A549 (cell line): ENCODE results near the gene MESD. TPM values are rescaled to one million over a fixed set of nuclear protein-coding genes. Genes with fewer than 3 reads are reported as not detected.

Experiments
- ATAC-seq, 2 experiments: fragments of 200-7000 bp in 1 of 2; fragments of >200 bp in 1 of 2; cut with Nextera tagmentation in 1 of 2; cut with Tn5 transposase in 1 of 2; 3 replicates each; pipeline versions ENCODE4 v1.8.0 to v1.9.1; 2018 to 2020; ENCODE audit warnings: mild to moderate bottlenecking in 1 of 2, moderate library complexity in 1 of 2
- CTCF ChIA-PET: fragments of 300-600 bp; sonication (Branson Sonifier 250); formaldehyde crosslinking; extraction: SDS; loops from one replicate; lab custom pipeline; 2021; ENCODE audit warnings: antibody characterized with exemption, inconsistent platforms; lab: Yijun Ruan, JAX
- POLR2A ChIA-PET: fragments of 350-600 bp; formaldehyde crosslinking; extraction: SDS; loops from one replicate; lab custom pipeline; 2021; ENCODE audit warnings: antibody characterized with exemption, inconsistent platforms; lab: Yijun Ruan, JAX
- DNase-seq, 2 experiments: peaks; one replicate each; pipeline versions ENCODE4 v3.0.0 to v3.0.0-alpha.2; 2011 to 2016; ENCODE audit warnings: low read depth in 1 of 2, low spot score in 1 of 2
- FAIRE-seq: peaks from 2 replicates; lab custom pipeline; 2011; peaks lifted over from hg19 to GRCh38; lab: Jason Lieb, UNC
- H3K27ac ChIP-seq, 2 experiments: fragments of >200 bp; sonication (Bioruptor Twin); formaldehyde crosslinking; 3 replicates each; pipeline ENCODE4 v1.5.1; 2016 to 2017
- H3K4me1 ChIP-seq: fragments of >200 bp; sonication (Bioruptor Twin); formaldehyde crosslinking; 3 replicates; pipeline ENCODE4 v1.6.1; 2016
- H3K4me2 ChIP-seq: fragments of >200 bp; sonication (Bioruptor Twin); formaldehyde crosslinking; 3 replicates; pipeline ENCODE4 v1.6.1; 2016
- H3K4me3 ChIP-seq: fragments of >200 bp; sonication (Bioruptor Twin); formaldehyde crosslinking; 3 replicates; pipeline ENCODE4 v1.5.1; 2016
- H3K9me3 ChIP-seq: fragments of >200 bp; sonication (Bioruptor Twin); formaldehyde crosslinking; 3 replicates; pipeline ENCODE4 v1.6.1; 2016
- BHLHE40 ChIP-seq: IDR thresholded peaks from 2 replicates; pipeline ENCODE4 v1.6.1; 2012; ENCODE audit warnings: low read depth, low read length, inconsistent platforms
- CBX2 ChIP-seq: fragments of 200-600 bp; sonication (generic); IDR thresholded peaks from 2 replicates; pipeline ENCODE4 v1.6.1; 2016; ENCODE audit warnings: low read depth, mild to moderate bottlenecking, borderline replicate concordance
- CHD2 ChIP-seq: fragments of 150-350 bp; IDR thresholded peaks from 2 replicates; pipeline ENCODE4 v1.6.1; 2014; ENCODE audit warnings: low read length; ENCODE audit not compliant: partially characterized antibody
- CTCF ChIP-seq: fragments of >200 bp; sonication (Bioruptor Twin); formaldehyde crosslinking; IDR thresholded peaks from 3 replicates; pipeline ENCODE4 v1.5.1; 2016
- E2F6 ChIP-seq: IDR thresholded peaks from 2 replicates; pipeline ENCODE4 v1.6.1; 2012; ENCODE audit warnings: low read depth, borderline replicate concordance
- EHF ChIP-seq: fragments of 250-450 bp; sonication (Bioruptor Pico); IDR thresholded peaks from 2 replicates; pipeline ENCODE4 v1.5.0; 2020; ENCODE audit warnings: mild to moderate bottlenecking
- ELK1 ChIP-seq: fragments of 150-350 bp; IDR thresholded peaks from 2 replicates; pipeline ENCODE4 v1.6.1; 2014; ENCODE audit warnings: low read depth, mild to moderate bottlenecking, low read length
- FOSL2 ChIP-seq, 2 experiments: fragments of 450-650 bp in 1 of 2; fragments of >200 bp in 1 of 2; sonication (Bioruptor Twin) in 1 of 2; formaldehyde crosslinking; IDR thresholded peaks; 2 replicates each; pipeline versions ENCODE4 v1.5.0 to v1.6.1; 2016 to 2020; ENCODE audit warnings: mild to moderate bottlenecking in 1 of 2, moderate library complexity in 1 of 2
- GATA3 ChIP-seq: IDR thresholded peaks from 2 replicates; pipeline ENCODE4 v1.6.1; 2012; ENCODE audit warnings: borderline replicate concordance
- HDAC2 ChIP-seq: fragments of 200-600 bp; sonication (generic); IDR thresholded peaks from 2 replicates; pipeline ENCODE4 v1.6.1; 2016
- HOXB5 ChIP-seq: fragments of 250-450 bp; sonication (Bioruptor Pico); IDR thresholded peaks from 2 replicates; pipeline ENCODE4 v1.5.0; 2020; ENCODE audit warnings: mild to moderate bottlenecking, moderate library complexity
- JUN ChIP-seq, 2 experiments: fragments of >200 bp; sonication (Bioruptor Twin); formaldehyde crosslinking; IDR thresholded peaks; 2 replicates in 1 of 2; 3 replicates in 1 of 2; pipeline ENCODE4 v1.6.1; 2016 to 2017
- MAX ChIP-seq: IDR thresholded peaks from 2 replicates; pipeline ENCODE4 v1.6.1; 2012
- MAZ ChIP-seq: fragments of 150-350 bp; IDR thresholded peaks from 2 replicates; pipeline ENCODE4 v1.6.1; 2014; ENCODE audit warnings: antibody characterized with exemption, low read depth, low read length, borderline replicate concordance
- MYC ChIP-seq: IDR thresholded peaks from 2 replicates; pipeline ENCODE4 v1.6.1; 2012; ENCODE audit warnings: mild to moderate bottlenecking, inconsistent platforms, low read length, improper control_type of control experiment, borderline replicate concordance
- NPAS2 ChIP-seq: fragments of 250-450 bp; sonication (Bioruptor Pico); IDR thresholded peaks from 2 replicates; pipeline ENCODE4 v1.8.0; 2022; ENCODE audit warnings: mild to moderate bottlenecking, moderate library complexity, borderline replicate concordance
- NR3C1 ChIP-seq: fragments of >200 bp; sonication (Bioruptor Twin); formaldehyde crosslinking; IDR thresholded peaks from 3 replicates; pipeline ENCODE4 v1.6.1; 2017
- PBX3 ChIP-seq: IDR thresholded peaks from 2 replicates; pipeline ENCODE4 v1.6.1; 2012
- PHF8 ChIP-seq: fragments of 200-600 bp; sonication (generic); IDR thresholded peaks from 2 replicates; pipeline ENCODE4 v1.6.1; 2016; ENCODE audit warnings: low read depth, mild to moderate bottlenecking, antibody characterized with exemption, moderate library complexity, borderline replicate concordance
- POLR2A ChIP-seq: IDR thresholded peaks from 2 replicates; pipeline ENCODE4 v1.6.1; 2012; ENCODE audit warnings: mild to moderate bottlenecking, low read length
- POLR2AphosphoS2 ChIP-seq: conservative IDR thresholded peaks from 2 replicates; pipeline ENCODE4 v1.6.1; 2012; ENCODE audit warnings: low read length, improper control_type of control experiment, inconsistent platforms
- RARB ChIP-seq: fragments of 250-450 bp; sonication (Bioruptor Pico); IDR thresholded peaks from 2 replicates; pipeline ENCODE4 v1.8.0; 2021; ENCODE audit warnings: mild to moderate bottlenecking, moderate library complexity
- RCOR1 ChIP-seq: fragments of 150-350 bp; IDR thresholded peaks from 2 replicates; pipeline ENCODE4 v1.6.1; 2014; ENCODE audit warnings: antibody characterized with exemption, low read length, low read depth
- RFX5 ChIP-seq: fragments of 450-650 bp; IDR thresholded peaks from 2 replicates; pipeline ENCODE4 v1.7.1; 2014; ENCODE audit warnings: antibody characterized with exemption, mild to moderate bottlenecking, moderate library complexity
- SREBF2 ChIP-seq: fragments of 450-650 bp; IDR thresholded peaks from 2 replicates; pipeline ENCODE4 v1.6.1; 2014; ENCODE audit warnings: mild to moderate bottlenecking, moderate library complexity
- TP53 ChIP-seq: fragments of 250-450 bp; sonication (Bioruptor Pico); IDR thresholded peaks from 2 replicates; pipeline ENCODE4 v1.5.0; 2021; ENCODE audit warnings: mild to moderate bottlenecking, moderate library complexity
- ZNF302 ChIP-seq: fragments of 250-450 bp; sonication (Bioruptor Pico); IDR thresholded peaks from 2 replicates; pipeline ENCODE4 v1.9.0; 2021; ENCODE audit warnings: inconsistent platforms, mild to moderate bottlenecking, moderate library complexity
- ZSCAN20 ChIP-seq: fragments of 250-450 bp; sonication (Bioruptor Pico); IDR thresholded peaks from 2 replicates; pipeline ENCODE4 v1.8.0; 2022; ENCODE audit warnings: mild to moderate bottlenecking, moderate library complexity
- WGBS: methylation state at CpG from one replicate; pipeline ENCODE4 v1.1.6; 2017; ENCODE audit errors: missing lambda C conversion rate; 5-methylcytosine and 5-hydroxymethylcytosine counted together
- polyA plus RNA-seq, 4 experiments: library from polyadenylated mRNA; depleted of rRNA in 3 of 4; stranded (reverse); fragments of >200 nt; fragmentation: RNase III in 1 of 4; extraction: RNeasy Plus Mini Kit Qiagen cat#74134 plus additional on column Dnase treatment in 1 of 4; gene quantifications; 2 replicates in 3 of 4; 3 replicates in 1 of 4; pipeline ENCODE4 v1.2.3, GENCODE V29; 2011 to 2017

The MESD gene
- polyA plus RNA-seq, 2 of the 4 experiments (the other 2 are of a cell fraction) = 35.6 to 39.4 TPM

- FAIRE-seq = no peak
- CTCF ChIA-PET = interaction anchor here (1.0 to 1.4 kb wide), 4 partner anchors 8 to 30 kb away, joined by 3 to 6 read pairs (median 4); no protein-coding TSS in a partner anchor
Measured at GRCh38 chr15:81013396-81013929, 23.8 kb upstream of the MESD start.

GRCh38 chr15:81012588-81012987, 23.0 kb upstream of the MESD start:
- CTCF ChIA-PET = interaction anchor here (0.5 to 1.4 kb wide), 5 partner anchors 9 to 1581 kb away, joined by 3 to 4 read pairs (median 3); no protein-coding TSS in a partner anchor
- Histone ChIP-seq H3K4me2 (no peak overlapping the region), H3K27ac (no peak overlapping the region), H3K4me1 (peaks cover 3% of the 10 kb centered on the region; the same call in 1 of the 3 replicates), H3K9me3 (no peaks in the 10 kb centered on the region), H3K4me3 (no peak overlapping the region)
- ATAC-seq (no peak), DNase-seq (no peak), FAIRE-seq (no peak)
- TF ChIP-seq TP53 (CRISPR knock-in tag) = no peak
- no peak for TF ChIP-seq GATA3
- no peak for TF ChIP-seq MYC
- TF ChIP-seq POLR2A = no peak
- TF ChIP-seq PBX3 = no peak
- TF ChIP-seq RCOR1 = no peak
- no peak for TF ChIP-seq PHF8
- no peak for TF ChIP-seq ZNF302
- no peak for TF ChIP-seq SREBF2
- TF ChIP-seq MAX = no peak
- TF ChIP-seq ZSCAN20 = no peak
- no peak for TF ChIP-seq E2F6
- no peak for TF ChIP-seq HDAC2
- no peak for TF ChIP-seq EHF (CRISPR knock-in tag)
- 78% methylated on average over 2 of the region's 2 CpGs for WGBS
- POLR2A ChIA-PET = no interaction called here

More at GRCh38 chr15:81013396-81013929, 23.8 kb upstream of the MESD start:
- Histone ChIP-seq H3K4me2 (no peak overlapping the region), H3K4me1 (no peaks in the 10 kb centered on the region), H3K4me3 (no peak overlapping the region), H3K9me3 (no peaks in the 10 kb centered on the region), H3K27ac (no peak overlapping the region)
- POLR2A ChIA-PET = no interaction called here
- ATAC-seq (no peak), DNase-seq (no peak)
- TF ChIP-seq MAZ = no peak
- TF ChIP-seq CBX2 = no peak
- no peak for TF ChIP-seq HOXB5 (CRISPR knock-in tag)
- TF ChIP-seq POLR2AphosphoS2 = no peak
- no peak for TF ChIP-seq RFX5
- TF ChIP-seq FOSL2 (IDR thresholded peaks at IDR 0.05) = no peak
- no peak for TF ChIP-seq FOSL2 (CRISPR knock-in tag; IDR thresholded peaks at IDR 0.05)
- no peak for TF ChIP-seq ELK1
- TF ChIP-seq NR3C1 = no peak
- TF ChIP-seq PBX3 = no peak
- TF ChIP-seq CTCF = no peak
- no peak for TF ChIP-seq MYC
- no peak for TF ChIP-seq PHF8
- no peak for TF ChIP-seq CHD2
- TF ChIP-seq ZNF302 = no peak
- TF ChIP-seq RARB = no peak
- no peak for TF ChIP-seq JUN (IDR thresholded peaks at IDR 0.05)
- no peak for TF ChIP-seq BHLHE40
- TF ChIP-seq NPAS2 (CRISPR knock-in tag) = no peak
- no peak for TF ChIP-seq MAX
- 79% methylated on average over 4 of the region's 4 CpGs for WGBS
